D721Med (cell line): Measurements from ENCODE around the gene VAC14.

Experiments
- DNase-seq: peaks from one replicate; pipeline ENCODE4 v3.0.0; 2011; ENCODE audit warnings: low spot score; ENCODE audit not compliant: insufficient read length
- FAIRE-seq: peaks from 2 replicates; lab custom pipeline; 2011; peaks lifted over from hg19 to GRCh38; lab: Jason Lieb, UNC
- TF ChIP-seq, protein P1 (sequence below): IDR thresholded peaks from 2 replicates; pipeline ENCODE4 v1.5.1; 2012; ENCODE audit warnings: mild to moderate bottlenecking, control low read depth; ENCODE audit not compliant: insufficient read depth; ENCODE audit errors: missing control alignments

Gene VAC14

DNA sequence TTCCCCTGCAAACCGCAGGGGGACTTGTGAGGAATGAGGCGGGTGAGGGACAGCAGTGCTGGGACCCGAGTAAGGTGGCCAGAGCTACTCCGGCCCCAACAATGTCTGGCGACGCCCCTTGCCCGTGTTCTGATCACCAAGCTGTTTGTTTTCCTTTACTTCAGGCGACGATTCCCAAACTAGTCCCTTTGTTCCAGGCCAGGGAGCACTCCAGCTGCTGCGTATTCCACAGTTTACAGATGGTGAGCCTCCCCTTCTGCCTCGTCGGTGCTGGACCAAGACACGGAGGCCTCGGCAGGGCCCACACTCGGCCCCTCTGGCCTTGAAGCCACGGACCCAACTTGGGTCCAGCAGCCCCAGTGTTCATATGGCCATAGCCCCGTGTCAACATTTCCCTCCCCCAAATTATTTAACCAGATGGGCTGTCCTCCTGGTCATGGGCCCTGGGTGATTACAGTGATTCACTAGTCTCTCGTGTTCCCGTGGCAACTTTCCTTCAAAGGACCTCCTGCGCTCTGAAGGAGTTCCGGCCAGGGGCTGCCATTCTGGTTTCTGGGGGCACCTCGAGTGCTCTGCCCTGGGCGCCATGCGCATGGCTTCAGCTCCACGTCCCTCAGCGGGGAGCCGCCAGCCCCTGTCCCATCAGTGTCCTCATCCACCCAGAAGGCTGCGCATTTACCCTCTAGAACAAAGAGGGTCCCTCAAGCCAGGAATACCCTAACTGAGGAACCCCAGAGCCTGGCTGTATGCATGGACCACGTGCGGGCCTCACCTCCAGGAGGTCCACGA is 90.3 kb downstream of the VAC14 start:
- DNase-seq (no peak), FAIRE-seq (no peak)
- TF ChIP-seq, protein P1, sequence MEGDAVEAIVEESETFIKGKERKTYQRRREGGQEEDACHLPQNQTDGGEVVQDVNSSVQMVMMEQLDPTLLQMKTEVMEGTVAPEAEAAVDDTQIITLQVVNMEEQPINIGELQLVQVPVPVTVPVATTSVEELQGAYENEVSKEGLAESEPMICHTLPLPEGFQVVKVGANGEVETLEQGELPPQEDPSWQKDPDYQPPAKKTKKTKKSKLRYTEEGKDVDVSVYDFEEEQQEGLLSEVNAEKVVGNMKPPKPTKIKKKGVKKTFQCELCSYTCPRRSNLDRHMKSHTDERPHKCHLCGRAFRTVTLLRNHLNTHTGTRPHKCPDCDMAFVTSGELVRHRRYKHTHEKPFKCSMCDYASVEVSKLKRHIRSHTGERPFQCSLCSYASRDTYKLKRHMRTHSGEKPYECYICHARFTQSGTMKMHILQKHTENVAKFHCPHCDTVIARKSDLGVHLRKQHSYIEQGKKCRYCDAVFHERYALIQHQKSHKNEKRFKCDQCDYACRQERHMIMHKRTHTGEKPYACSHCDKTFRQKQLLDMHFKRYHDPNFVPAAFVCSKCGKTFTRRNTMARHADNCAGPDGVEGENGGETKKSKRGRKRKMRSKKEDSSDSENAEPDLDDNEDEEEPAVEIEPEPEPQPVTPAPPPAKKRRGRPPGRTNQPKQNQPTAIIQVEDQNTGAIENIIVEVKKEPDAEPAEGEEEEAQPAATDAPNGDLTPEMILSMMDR: no peak

DNA sequence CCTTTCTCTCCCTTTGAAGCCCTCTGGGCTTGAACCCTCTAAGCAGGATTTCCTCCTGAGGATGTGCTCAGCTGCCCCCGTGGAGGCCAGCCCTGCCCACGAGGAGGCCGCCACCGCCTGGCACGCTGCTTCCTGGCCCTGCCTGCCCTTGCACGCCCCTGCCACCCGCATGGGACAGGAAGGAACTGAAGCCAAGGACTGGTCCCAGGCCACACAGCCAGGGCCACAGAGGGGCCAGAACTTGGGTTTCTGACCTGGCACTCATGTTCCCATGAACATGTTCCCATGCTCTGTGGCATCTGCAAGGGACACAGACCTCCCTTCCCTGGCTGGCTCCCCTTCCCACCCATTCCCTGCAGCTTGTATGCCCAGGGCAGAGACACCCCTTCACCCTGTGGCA is 91.0 kb downstream of the VAC14 start:
- no peak for FAIRE-seq
- TF ChIP-seq, protein P1: no peak
- DNase-seq: no peak

DNA sequence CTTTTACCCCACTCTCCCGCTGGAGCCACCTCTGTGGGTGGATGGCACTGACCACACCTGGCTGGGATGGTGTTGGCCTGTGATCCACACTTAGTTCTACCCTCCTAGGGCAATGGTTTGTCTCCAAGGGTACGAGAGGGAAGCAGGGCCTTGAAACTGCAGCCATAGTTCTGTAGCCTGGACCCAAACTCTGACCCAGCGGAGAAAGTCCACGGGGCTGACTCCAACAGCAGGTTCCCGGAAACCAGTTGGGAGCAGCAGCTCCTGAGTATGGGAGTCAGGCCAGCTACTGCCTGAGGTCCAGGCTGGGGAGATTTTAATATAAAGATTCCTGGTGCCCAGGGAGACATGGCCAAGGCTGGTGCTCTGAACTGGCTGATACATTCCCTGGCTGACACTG is 91.5 kb downstream of the VAC14 start:
- DNase-seq (no peak), FAIRE-seq (no peak)
- TF ChIP-seq, protein P1: no peak

DNA sequence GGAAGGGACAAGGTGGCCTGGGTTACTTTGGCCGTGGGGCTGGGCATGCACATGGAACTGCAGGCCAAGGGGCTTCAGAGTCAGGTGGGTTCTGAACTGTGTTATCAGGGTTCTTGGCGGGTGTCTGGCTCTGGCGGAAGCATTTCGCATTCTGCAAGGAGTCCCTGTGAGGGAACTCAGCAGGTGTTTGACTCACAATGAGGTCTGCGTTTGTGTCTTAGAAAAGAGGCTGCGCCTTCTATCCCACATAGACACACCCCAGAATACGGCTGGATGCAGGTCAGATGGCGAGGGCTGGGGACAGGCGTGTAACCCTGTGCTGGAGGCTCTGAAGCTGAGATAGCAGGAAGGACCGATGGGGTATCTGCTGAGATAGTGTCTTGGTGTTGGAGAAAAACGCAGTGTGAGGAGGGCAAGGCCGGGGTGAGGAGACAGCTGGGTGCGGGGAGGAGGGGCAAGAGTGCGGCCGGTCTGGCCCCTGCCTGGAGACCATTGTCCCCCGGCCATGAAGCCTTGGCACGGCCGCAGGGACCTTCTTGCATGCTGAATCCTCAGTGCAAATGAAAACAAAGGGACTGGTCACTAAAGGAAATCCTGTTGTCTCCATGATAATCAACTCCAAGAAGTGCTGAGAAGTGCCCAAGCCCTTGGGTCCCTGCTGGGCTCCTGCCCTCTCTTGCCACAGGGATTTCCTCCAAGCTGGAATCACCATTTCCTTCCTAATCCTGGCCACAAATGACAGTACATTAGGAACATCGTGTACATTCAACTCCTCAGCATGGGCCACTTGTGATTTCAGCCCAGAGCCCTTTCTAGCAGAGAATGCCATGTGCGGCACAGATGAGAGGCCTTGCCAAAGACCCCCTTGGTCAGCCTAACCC is 92.4 kb downstream of the VAC14 start:
- FAIRE-seq (no peak), DNase-seq (no peak)
- TF ChIP-seq, protein P1: no peak

DNA sequence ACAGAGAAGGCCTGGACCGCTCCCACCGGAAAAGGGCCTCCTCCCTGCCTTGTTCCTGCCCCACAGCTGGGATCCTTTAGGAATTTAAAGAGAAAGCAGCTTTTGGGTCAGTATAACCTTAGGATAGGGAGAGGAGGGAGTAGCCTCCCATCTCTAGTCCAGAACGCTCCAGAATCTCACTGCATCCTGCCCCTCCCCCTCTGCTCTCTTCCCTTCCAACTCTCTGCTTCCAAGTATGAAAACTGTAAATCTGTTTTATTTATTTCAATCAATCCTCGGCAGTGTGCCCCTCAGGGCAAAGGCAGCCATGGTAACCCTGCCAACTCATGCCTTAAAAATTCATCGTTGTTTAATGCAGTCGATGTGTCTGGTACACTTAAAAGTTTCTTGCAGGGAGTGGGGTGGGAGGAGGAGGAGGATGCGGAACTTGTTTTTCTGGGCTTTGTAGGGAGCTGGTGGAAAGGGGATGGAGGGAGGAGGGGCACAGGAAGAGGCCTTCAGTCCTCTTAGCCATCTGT is 94.0 kb downstream of the VAC14 start:
- no peak for FAIRE-seq
- DNase-seq: no peak

DNA sequence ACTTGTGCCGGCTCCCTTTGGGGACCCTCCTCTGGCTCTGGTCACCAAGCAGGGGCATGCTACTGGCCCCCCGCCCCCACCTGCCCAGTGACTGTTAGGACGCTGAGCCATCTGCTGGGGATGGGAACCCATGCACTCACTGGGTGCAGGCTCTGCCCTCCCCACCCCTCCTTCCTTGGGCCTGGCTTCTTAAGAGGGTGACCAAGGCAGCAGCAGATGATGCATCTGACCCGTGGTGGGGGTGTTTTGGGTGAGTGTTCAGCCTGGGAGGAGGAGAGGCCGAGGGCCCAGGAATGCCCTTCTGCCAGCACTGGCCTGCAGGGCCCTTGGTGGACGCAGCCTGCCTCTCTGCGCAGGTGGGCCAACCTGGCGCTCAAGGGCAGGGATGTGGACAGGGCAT is 95.9 kb downstream of the VAC14 start:
- DNase-seq: no peak
- TF ChIP-seq, protein P1: no peak
- FAIRE-seq: no peak

More for the DNA sequence above, 94.0 kb downstream of the VAC14 start:
- TF ChIP-seq, protein P1: no peak
